ENCODE data around the gene TMEM63B. TPM values are rescaled to one million over a fixed set of nuclear protein-coding genes. Genes with fewer than 3 reads are reported as not detected.
"Not testable (repeated sequence)": the region's sequence is repeated elsewhere in the genome, so short reads cannot be mapped to it uniquely, and the experiment has no call there.

TMEM63B gene
- total RNA-seq, 1 donor from 2014 or later: 10.5 TPM

GRCh38 chr6:44189257-44189656, 61.9 kb downstream of the TMEM63B start:
- no peak for DNase-seq (ENCODE audit: low read depth in 2 of 2)

DNA sequence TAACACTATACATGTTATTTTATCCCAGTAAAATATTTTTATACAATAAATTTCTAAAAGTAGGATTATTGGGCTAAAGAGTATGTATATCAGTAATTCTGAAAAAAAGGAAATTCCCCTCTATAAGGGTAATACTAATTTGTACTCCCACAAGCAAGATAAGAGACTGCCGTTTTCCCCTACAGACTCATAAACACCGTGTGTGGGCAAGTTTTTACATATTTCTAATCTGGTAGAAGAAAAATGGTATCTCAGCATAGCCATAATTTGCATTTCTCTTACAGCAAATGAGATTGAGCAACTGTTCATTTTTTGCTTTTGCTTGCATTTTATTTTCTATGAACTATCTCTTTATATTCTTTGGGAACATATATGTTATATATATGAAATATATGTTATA, 63.4 kb downstream of the TMEM63B start:
- no peak for DNase-seq (ENCODE audit: low read depth in 2 of 2)

GRCh38 chr6:44192428-44193041, 65.2 kb downstream of the TMEM63B start:
- DNase-seq (ENCODE audit: low read depth in 2 of 2): peak in 1 of 2 donors; percentile 55

- no peak for DNase-seq (ENCODE audit: low read depth in 2 of 2)
These were observed 66.1 kb downstream of the TMEM63B start for GRCh38 chr6:44193307-44193910.

GRCh38 chr6:44194326-44194725, 67.0 kb downstream of the TMEM63B start:
- no peak for DNase-seq (ENCODE audit: low read depth in 2 of 2)

DNA sequence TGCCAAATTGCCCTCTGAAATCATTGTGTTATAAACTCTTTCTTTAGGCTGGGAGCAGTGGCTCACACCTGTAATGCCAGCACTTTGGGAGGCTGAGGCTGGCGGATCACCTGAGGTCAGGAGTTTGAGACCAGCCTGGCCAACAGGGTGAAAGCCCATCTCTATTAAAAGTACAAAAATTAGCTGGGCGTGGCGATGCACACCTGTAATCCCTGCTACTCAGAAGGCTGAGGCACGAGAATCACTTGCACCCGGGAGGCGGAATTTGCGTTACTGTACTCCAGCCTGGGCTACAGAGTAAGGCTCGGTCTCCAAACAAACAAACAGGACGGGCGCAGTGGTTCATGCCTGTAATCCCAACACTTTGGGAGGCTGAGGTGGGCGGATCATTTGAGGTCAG, 69.0 kb downstream of the TMEM63B start:
- DNase-seq (ENCODE audit: low read depth in 2 of 2): not testable (repeated sequence)

DNA sequence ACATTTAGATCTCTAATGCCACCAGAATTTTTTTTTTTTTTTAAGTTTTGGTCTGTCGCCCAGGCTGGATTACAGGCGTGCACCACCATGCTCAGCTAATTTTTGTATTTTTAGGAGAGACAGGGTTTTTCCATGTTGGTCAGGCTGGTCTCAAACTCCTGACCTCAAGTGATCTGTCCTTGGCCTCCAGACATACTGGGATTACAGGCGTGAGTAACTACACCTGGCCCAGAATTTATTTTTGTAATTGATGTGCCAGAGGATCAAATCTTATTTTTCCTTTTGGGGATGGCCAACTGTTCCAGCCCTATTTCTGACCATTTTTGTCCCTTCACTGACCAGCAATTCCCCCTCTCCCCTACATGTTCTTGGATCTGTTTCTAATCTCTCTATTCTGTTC, 71.3 kb downstream of the TMEM63B start:
- no peak for DNase-seq (ENCODE audit: low read depth in 2 of 2)

GRCh38 chr6:44199883-44200282, 72.5 kb downstream of the TMEM63B start:
- no peak for DNase-seq (ENCODE audit: low read depth in 2 of 2)

DNA sequence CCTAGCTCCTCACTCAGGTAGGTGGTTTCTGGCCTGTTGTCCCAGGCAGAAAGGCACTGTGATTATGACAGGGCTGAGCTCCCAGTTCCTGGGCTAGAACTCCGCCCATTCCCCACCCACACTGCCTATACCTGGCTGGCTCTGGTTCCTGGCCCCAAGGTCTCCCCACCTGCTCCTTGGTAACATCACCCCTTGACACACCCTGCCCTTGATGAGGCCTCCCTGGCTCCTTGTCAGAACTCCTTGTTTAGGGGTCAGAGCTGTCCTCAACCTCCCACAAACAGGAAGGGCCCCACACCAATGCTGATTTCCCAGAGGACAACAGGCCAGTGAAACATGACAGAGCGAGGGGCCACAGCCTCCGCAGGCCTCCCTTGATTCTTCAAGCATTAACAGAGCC, 73.8 kb downstream of the TMEM63B start:
- no peak for DNase-seq (ENCODE audit: low read depth in 2 of 2)

DNA sequence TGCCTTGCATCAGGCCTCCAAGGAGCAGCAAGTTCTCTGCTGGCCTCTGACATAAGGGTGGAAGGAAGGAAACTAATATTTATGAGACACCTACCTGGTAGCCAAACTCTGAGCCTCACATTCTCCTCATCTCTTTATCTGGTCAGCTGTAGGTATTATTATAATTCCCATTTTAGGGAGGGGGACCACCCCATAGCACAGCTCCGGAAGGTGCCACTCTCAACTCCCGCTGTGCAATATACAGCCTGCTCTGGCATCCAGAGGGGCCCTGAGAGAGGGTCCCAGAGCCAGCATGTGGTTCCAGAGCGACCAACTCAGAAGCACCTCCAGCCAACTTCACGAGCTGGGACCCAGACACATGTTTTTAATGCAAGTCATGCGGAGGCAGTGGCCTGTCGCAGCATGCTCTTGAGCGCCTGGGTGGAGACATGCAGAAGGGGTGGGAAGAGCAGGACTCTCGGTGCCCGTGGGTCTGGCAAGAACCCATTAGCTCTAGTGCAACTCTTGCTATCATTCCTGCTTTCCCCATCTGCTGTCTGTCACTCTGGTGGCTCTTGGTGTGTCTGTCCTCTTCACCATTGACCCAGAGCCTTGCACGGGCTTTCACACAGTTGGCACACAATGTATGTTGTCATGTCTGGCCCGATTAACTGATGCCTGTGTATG, 74.4 kb downstream of the TMEM63B start:
- DNase-seq (ENCODE audit: low read depth in 2 of 2): no peak

DNA sequence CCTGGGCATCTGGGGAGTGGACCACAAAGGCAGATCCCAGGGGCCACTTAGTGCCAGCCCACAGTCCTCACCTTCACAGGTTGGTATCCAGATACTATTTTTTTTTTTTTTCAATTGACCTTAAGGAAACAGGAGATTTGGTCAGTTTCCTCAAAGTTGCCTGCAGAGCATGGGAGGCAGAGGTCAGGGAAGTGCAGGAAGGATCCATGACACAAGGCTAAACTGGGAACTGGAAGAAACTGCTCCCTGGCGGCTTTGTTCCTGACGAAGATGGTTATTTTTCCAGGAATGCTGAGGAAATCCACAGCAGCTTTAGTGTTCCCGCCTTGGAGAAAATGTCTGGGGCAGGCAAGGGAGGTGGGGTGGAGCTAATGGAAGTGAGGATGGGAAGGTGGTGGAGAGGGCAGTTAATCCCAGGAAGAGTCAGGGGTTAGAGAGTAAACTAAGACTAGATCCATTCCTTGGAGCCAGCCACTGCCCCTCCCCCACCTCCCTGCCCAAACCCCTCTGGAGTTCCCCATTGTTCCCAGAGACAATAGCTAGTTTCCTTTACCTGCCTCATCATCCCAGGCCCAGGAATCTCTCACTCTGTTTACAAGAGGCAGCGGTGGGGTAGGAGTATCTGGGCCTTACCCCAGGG, 75.1 kb downstream of the TMEM63B start:
- DNase-seq (ENCODE audit: low read depth in 2 of 2): peak in 1 of 2 donors; percentile 45

DNA sequence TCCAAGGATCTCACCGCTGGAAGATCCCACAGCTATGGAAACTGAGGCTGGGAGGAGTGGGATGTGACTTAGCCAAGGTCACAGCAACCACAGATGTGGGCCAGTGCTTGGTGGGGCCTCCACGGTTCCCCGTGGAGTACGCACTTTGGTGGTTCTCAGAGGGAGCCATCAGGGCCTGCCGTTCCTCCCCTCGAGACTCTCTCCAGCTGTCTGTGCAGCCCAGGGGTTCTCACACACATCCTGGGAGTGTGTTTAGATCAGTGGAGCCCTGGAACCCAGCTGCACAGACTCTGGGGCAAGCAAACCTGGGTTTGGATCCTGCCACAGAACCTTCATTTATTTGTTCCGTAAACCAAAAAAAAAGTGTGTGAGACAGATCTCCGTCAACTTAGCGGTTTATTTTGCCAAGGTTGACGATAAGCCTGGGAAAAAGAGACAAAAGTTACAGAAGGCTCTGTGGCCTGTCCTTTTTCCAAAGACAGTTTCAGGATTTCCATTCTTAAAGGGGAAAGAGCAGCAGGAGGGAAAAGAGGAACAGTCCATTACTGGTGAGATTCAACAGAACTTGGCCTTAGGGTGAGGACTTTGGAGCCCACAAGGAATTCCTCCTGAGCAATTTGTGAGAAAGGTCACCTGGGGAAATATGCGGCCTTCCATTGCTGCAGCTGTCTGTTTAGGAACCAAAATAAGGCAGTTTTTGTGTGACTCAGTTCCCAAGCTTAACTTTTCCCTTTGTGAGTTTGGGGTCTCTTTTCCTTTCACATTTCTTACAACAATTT, 75.8 kb downstream of the TMEM63B start:
- no peak for DNase-seq (ENCODE audit: low read depth in 2 of 2)

- DNase-seq (ENCODE audit: low read depth in 2 of 2): no peak
These were observed 76.6 kb downstream of the TMEM63B start for GRCh38 chr6:44203955-44204354.

Other genes with a start within 250 kb of the TMEM63B start
- 52.6 and 57.9 TPM in 2 replicates for gene MRPL14, start 102 bp upstream of the TMEM63B start, total RNA-seq
- gene CAPN11, start 31.3 kb downstream of the TMEM63B start, total RNA-seq: 0.76 and 1.9 TPM in 2 replicates
- gene MYMX, start 89.4 kb downstream of the TMEM63B start, total RNA-seq: 0.13 TPM in 1 of 2 replicates, not detected in the other
- gene SLC29A1, start 96.0 kb downstream of the TMEM63B start, total RNA-seq: 27.3 and 37.0 TPM in 2 replicates
- gene HSP90AB1, start 119.5 kb downstream of the TMEM63B start, total RNA-seq: 448 and 497 TPM in 2 replicates
- 38.0 and 54.6 TPM in 2 replicates for gene SLC35B2, start 130.0 kb downstream of the TMEM63B start, total RNA-seq
- 9.6 and 15.0 TPM in 2 replicates for gene NFKBIE, start 138.0 kb downstream of the TMEM63B start, total RNA-seq
- not detected in 2 replicates for gene TMEM151B, start 142.9 kb downstream of the TMEM63B start, total RNA-seq
- 10.7 and 12.6 TPM in 2 replicates for gene AARS2, start 185.8 kb downstream of the TMEM63B start, total RNA-seq
- gene SPATS1, start 215.1 kb downstream of the TMEM63B start, total RNA-seq: not detected in 2 replicates

Measured in dermis microvascular lymphatic vessel endothelial cell (primary cell).